PC-9 (cell line): ENCODE data around the gene GRPR.

Experiments used
- CTCF ChIP-seq: fragments of 200-600 bp; sonication (generic); conservative IDR thresholded peaks from 2 replicates; pipeline ENCODE4 v1.6.1; 2017; ENCODE audit warnings: mixed run types, antibody characterized with exemption, mild to moderate bottlenecking, moderate library complexity
- EZH2 ChIP-seq: fragments of 200-600 bp; sonication (generic); IDR thresholded peaks from 2 replicates; pipeline ENCODE4 v1.8.0; 2017; ENCODE audit warnings: antibody characterized with exemption, low read depth

- no peak for TF ChIP-seq CTCF
- no peak for TF ChIP-seq EZH2
These were observed 7.3 kb downstream of the GRPR start for GRCh38 chrX:16130707-16131106.
